Stimulated activated CD8-positive, alpha-beta memory T cell treated with anti-CD3 and anti-CD28 coated beads, Interleukin-7, amount 100 ng/mL, for 1 hour (primary cell): ENCODE data around the gene MYO10.
"Not testable (repeated sequence)": the region's sequence is repeated elsewhere in the genome, so short reads cannot be mapped to it uniquely, and the experiment has no call there.

Experiments used
- DNase-seq, 2 donors: peaks; one replicate each; pipeline ENCODE4 v3.0.0-alpha.2; 2020; ENCODE audit warnings: low read depth in 2 of 2

The MYO10 gene

DNA sequence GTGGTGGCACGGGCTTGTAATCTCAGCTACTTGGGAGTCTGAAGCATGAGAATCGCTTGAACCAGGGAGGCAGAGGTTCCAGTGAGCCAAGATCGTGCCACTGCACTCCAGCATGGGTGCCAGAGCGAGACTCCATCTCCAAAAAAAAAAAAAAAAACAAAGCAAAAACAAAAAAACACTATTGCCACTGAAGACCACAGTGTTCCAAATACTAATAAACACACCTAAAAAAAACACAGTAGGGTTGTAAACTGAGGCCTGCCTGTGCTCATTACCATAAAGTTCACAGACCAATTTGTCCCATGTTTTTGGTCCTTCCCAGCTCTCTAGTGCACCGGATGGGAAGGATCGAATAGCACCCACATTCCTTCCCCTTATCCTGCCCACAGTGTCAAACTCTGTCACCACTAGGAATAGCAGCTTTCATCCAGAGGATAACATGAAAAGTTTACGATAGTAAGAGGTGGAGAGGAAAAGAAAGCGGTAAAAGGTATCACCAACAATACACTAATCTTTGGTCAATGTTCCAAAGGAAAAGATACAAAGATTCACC, 49.2 kb downstream of the MYO10 start:
- no peak for DNase-seq

DNA sequence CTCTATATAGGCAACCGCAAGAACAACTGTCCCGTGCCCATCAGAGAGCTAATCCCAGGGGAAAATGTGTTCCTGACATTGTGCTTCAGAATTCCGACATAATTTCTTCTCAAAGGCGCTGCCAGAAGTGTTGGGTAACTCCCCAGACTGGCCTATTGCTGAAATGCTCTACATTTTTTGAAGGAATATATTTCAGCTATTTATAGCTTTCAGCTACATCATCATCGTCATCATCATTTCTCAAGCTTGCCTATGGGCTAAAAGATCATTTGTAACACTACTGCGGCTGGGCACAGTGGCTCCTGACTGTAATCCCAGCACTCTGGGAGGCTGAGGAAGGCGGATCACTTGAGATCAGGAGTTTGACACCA, 49.7 kb downstream of the MYO10 start:
- no peak for DNase-seq

DNA sequence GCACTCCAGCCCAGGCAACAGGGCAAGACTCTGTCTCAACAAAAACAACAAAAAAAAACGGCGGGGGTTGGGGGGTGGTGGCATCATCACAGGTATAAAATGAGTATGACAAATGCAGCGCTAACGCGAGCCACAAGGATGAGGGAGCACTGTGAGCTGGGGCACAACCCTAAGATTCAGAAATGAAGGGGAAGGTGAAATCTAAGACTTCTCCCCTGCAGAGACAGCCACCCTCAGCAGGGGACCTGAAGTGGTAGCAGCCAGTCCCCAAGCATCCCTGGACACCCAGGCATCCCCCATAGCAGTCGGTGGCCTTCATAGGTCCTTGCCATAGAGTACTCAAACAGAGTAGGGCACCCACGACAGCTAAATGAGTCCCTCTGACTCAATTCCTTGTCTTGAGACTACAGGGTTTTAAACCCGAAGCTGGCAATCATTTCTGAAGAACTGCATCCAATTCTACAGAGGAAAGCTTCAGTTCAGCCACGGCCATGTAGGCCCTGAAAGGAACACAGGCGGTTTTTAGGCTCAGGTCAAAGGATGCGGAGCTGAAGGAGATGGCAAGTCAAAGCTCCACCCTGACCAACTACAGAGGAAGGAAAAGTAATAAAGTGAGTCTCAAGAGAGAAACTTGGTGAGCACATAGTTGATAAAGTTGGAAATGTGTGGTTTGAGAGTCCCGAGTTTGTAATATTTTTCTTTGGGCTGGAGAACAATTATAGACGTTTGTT, 50.3 kb downstream of the MYO10 start:
- no peak for DNase-seq

DNA sequence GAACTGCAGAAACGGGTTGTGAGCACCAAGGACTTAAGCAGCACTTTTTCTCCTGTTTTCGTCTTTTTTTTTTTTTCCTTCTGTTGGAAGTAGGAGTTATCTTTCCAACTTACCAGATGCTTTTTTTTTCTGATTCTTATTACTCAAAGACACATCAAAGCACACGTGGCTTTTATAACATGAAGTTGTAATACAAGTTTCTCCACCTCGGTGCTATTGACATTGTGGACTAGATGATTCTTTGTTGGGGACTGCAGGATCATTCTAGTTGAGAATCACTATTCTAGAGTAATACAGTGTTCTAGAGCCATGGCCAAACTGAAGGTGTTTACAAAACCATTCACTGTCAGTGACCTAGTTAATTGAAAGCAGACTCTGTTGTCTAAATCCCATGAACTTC, 51.5 kb downstream of the MYO10 start:
- DNase-seq = no peak

DNA sequence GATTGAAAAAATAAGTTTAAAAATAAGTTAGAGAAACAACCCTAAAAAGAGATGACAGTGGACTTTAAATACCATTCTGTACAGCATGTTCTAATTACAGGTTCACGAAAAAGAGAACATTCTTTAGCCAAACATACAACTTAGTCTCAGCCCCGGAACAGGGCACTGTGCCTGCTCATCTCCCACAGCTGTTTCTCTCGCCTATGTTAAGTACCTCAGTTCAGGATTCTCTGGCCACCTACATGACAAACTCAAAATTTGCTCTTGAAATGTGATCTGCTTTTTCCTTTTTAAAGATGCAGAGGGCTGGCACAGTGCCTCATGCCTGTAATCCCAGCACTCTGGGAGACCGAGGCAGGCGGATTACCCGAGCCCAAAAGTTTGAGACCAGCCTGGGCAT, 52.3 kb downstream of the MYO10 start:
- DNase-seq = no peak

DNA sequence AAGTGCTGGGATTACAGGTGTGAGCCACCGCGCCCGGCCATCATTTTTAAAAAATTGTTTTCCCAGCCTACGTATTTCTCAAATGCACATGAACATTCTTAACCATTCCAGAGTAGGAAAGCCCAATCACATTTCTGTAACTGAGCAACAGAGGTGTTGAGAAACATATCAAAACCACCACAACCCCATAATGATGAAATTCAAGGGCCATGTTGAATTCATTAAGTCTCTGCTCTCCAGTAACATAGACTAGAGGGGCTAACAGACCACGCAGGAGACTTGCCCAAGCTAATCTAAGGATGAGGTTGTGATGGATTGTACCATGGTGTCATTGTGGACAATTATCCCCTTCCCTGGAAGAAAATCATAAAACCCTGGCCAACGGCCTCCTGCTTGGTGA, 52.9 kb downstream of the MYO10 start:
- DNase-seq = no peak

DNA sequence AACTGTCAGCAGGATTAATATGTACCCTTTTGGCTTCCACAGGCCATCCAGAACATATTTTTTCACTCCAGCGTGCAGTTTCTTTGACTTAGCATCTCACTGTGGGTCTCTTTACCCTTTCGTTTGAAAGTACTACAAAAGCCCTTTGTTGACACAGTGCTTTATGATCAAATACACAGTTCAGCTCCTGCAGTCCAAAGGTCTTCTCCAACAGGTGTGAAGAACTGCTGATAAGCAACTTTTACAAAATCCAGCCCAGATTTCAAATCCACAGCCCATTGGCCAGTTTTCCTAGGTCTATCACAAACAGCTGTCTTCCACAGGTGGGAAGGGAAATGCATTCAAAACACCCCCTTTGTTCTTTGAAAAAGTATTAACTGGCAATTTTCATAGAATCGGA, 54.8 kb downstream of the MYO10 start:
- DNase-seq = no peak

DNA sequence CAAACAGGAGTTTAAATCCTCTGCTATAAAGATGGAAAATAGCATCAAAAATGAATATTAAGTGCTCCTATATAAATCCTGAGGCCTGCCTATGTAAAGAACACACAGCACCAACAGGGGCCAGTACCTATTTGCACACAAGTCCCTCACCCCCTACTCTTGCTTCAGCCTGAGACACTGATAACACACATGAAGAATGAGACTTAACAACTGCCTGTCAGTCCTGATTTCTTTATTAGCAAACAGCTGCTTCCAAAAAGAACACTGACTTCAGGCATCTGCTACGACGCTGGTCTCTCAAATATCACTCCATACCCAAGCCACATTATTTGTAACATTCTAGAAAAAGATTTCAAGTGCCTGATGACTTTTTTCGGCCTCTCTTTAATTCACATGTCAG, 55.5 kb downstream of the MYO10 start:
- no peak for DNase-seq

DNA sequence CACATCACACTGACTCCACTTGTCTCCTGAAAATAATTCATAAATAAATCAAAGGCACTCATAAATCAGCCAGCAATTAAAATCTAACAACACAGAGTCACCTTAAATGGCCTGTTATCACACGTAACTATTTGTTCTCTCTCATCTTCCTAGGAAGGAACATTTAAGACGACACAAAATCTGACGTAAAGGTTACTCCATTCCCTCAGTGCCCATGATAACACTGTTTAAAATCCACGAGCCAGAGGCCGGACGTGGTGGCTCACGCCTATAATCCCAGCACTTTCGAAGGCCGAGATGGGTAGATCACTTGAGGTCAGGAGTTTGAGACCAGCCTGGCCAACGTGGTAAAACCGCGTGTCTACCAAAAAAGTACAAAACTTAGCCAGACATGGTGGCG, 56.4 kb downstream of the MYO10 start:
- no peak for DNase-seq

DNA sequence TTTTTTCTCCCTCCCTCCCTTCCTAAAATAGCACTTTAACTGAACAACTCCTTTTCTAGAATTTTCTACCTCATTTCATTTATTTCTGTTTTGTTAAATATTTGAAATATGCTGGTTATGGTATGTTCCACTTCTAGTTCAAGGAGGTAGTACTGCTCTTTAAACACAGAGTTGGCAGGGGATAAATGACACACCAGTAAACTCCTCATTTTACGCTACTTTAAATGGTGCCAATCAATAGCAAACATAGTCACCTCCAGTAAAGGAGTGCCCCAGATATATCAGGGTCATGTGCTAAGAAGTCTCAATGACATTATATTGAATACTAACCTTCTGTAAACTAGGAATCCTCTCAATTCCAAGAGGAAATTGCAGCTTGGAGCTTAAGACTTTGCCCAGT, 56.9 kb downstream of the MYO10 start:
- DNase-seq = no peak

DNA sequence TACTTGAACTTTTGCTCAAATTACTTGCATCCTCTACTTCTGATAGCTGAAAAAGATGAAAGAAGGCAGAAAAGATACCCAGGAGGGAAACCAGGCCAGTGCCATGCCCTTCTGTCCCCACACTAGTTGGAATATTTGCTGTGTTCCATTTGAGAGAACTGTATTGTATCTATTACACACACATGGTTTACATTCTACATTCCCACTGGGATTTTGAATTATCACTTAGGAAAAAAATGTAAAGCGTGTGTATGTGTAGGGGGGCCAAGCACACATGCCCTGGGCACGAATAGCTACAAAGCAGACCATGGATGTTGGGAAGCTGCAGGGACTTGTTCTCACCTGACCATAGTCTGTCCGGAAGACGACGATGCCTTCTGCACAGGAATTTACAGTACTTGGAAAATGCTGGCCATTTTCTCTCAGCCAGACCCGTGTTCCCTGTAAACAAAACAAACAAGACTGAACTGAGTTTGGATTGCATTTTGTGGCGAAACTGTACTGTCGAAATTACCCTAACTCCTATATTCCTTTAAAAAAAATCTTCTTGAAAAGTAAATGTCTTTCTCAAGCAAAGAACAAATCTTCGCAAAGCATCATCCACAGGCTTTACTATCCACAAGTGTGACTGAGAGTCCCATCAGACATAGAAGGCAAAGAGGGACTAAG, 58.7 kb downstream of the MYO10 start:
- DNase-seq = no peak

DNA sequence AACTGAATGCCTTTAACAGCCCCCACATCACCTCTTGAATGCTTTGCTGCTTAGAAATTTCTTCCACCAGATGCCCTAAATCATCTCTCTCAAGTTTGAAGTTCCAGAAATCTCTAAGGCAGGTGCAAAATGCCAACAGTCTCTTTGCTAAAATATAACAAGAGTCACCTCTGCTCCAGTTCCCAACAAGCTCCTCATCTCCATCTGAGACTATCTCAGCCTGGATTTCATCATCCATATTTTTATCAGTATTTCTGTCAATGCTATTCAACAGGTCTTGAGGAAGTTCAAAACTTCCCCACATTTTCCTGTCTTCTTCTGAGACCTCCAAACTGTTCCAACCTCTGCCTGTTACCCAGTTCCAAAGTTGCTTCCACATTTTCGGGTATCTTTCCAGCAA, 61.7 kb downstream of the MYO10 start:
- not testable (repeated sequence) for DNase-seq

DNA sequence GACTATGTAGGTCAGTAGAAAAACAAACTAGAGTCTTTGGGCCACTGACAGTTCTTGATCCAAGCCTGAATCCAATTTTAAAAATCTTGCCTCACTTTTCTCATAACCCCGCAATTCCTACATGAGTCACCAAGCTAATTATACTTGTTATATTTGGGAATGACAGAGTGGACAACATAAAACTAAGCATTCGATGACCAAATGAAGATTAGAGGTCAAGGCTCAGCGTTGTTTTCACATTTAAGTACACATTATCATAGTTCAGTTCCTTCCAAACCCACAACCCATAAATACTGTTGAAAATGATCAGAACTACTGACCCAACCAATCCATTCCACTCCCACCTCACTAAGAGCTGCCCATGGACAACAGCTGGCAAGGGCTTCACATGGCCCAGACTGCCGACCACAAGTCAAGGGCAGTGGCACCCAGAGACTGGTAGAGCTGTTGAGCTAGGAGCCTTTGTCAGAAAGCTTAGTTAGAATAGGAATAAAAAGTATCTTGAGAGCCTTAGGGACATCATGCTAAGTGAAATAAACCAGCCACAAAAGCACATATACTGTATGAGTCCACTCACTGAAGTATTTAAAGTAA, 64.2 kb downstream of the MYO10 start:
- no peak for DNase-seq

DNA sequence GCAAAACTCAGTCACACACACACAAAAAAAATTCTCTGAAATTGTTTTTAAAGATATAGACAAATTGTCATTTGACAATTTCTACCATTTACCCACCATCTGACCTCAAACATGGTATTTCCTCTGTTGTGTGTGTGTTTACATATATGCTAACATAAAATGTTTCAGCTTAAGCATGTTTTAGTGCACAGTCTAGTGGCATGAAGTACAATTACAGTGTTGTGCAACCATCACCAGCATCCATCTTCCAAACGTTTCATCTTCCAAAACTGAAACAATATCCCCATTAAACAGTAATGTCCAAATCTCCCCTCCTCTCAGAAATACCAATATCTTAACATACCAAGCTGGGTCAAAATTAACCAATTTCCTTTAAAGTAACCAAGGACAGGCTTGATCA, 65.2 kb downstream of the MYO10 start:
- no peak for DNase-seq

DNA sequence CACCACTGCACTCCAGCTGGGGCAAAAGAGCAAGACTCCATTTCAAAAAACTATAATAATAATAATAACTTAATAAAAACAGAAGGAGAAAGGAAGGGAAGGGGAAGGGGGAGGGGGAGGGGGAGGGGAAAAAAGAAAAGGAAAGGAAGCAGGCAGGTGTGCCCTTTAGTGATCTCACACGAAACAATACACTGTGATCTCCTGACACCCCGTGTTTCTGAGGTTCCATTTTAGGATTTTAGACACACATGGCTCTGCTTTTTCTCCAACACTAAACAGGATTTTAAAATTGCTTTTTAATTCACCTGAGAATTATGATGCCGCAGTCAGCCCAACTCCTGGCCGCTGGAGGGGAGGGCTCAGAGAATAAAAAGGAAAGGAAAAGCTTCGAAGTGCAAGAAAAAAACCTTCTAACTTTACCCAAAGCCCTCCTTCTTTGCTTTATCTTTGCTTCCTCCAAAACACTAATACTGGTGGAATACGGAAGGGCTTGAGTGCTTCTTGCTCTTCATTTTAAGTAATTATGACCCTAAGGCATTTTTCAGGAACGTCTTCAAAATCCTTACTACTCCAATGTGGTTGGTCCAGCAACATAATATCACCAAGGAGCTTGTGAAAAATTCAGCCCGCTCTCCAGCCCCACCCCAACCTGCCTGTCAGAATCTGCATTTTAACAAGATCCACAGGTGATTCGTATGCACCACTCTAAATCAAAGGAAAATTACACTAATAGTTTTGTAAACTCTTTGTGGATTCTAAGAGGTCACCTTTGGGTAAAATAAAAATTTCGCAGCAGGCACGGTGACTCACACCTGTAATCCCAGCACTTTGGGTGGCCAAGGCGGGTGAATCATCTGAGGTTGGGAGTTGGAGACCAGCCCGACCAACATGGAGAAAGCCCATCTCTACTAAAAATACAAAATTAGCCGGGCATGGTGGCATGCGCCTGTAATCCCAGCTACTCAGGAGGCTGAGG, 66.0 kb downstream of the MYO10 start:
- no peak for DNase-seq

DNA sequence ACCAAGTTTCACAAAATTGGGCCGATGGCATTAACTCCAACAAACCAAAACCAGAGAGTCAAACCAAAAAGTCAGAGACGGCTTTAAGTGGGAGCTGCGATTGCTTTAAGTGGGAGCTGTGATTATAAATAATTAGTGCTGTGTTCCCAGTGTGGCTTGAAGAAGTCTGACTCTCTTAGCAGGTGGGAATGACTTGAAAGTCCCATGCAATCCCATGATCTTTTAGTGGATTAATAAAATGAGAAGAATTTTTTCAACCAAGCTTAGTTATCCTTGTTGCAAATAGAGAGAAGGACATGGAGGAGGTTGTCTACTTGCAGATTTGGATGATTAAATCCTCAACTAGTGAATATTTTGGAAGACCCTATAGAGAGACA, 68.5 kb downstream of the MYO10 start:
- DNase-seq = no peak

DNA sequence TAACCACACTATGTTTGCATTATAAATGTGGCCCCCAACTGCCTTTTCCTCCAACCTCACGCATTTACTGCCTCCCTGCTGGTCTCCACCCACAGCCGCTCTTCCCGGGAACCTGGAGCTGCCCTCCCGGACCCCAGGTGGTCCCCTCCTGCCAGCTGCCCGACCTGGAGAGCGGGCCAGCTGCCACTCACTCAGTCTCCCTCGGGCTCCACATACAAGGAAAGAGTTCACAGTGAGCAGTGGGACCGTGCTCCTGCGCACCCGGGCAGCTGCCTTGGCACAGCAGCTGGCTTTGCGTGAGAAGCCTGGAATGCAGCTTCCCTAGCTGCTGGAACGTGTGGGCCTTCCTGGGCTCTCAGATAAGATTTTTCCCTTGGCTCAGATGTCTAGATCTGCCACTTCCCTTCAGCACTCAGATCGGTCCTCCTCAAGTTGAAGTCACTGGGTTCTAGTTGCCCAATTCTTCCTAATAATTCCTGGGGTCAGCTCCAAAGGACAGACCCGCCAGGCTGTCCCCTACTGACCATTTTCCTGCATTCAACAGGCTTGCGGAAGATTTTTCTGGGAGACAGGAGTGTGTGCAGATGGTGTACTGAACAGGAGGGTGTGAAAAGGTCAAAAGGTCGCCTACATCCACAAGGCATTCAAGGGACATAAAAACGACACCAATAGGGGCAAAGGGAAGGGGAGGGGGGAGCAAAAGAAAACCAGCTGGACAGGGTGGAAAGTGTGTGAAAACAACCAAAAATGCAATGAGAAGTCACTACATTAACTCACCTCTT, 69.1 kb downstream of the MYO10 start:
- no peak for DNase-seq

DNA sequence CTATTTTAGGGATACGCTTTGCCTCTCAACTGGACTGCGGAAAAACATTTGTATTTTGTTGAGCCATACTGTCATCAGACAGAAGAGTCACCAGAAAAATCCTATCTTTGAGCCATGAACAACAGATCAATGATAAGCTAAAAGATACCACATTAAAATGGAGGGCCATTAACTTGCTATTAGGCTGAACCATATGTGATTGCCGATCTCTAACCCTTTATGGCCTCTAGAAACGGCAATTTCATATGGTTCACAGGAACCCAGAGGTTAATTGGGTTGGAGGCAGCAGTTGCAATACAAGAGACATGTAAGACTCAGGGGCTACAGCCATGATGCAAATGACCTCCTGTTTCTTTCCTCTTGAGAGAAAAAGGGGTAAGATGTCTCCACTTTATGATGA, 69.8 kb downstream of the MYO10 start:
- DNase-seq = no peak

DNA sequence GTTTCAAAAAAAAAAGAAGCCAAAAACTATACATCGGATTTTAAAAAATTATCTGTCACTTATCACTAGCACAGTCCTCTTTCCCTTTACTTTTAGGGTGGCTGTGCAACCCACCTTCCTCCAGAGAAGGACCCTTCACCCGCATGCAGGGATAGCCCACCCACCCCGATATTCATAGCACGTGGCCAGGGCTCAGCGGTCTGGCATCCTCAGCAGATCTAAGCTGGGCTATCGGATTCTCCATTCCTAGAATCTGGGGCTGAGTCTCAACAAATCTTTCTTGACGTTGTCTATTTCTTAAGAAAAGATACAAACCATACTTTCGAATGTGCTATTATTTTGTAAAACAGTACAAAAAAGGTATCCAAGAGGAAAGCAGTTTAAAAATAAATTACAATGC, 70.9 kb downstream of the MYO10 start:
- DNase-seq = no peak

DNA sequence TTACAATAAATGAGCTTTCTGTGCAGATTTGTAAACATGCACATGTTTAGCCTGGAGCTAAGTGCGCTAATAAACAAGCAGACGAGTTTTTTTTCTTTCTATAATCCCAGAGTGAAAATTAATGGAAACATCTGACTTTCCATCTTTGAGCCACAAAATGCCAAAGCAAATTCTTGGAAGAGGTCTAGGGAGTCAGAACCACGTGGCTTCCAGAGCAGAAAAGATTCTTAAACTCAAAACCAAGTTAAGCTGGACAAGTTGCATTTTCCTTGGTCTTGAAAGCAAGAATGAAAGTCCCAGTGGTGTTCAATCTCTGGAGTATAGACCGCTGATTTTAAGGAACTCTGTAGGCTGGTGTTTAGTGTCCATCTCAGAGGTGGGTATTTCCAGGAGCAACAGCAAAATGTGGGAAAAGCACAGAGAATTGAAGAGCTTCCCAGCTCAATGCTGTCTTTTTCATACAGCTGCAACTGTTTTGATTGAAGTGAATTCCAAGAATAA, 71.4 kb downstream of the MYO10 start:
- DNase-seq = no peak

DNA sequence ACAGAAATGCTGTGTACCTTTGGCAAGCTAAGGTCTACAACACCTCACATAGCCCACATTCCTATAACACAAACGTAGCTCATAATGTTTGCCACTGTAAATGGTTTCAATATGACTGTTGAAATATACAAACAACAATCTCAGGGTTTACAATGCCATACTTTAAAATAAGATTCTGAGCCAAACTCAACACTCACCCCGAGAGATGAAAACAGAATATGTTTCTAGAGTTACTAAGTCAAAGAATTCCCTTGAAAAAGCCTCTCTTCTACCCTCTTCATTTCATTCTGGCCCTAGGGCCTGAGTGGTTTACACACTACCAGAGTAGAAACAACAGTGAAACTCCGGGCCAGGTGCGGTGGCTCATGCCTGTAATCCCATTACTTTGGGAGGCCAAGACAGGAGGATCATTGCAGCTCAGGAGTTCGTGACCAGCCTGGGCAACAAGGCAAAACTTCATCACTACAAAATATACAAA, 72.6 kb downstream of the MYO10 start:
- DNase-seq = no peak
